H1 (cell line): ENCODE measurements around the gene KLK6.

Experiments
- CEBPB ChIP-seq: IDR thresholded peaks from 2 replicates; pipeline ENCODE4 v1.6.1; 2012; ENCODE audit warnings: low read depth, low read length
- CHD1 ChIP-seq: IDR thresholded peaks from 2 replicates; pipeline ENCODE4 v1.6.1; 2012; ENCODE audit warnings: low read depth, low read length, improper control_type of control experiment
- EZH2 ChIP-seq: fragments of 200-600 bp; sonication (generic); IDR thresholded peaks from 2 replicates; pipeline ENCODE4 v1.7.1; 2012; ENCODE audit warnings: low read depth, mild to moderate bottlenecking, moderate library complexity, low read length, inconsistent platforms; ENCODE audit not compliant: severe bottlenecking
- JUND ChIP-seq: IDR thresholded peaks from 2 replicates; pipeline ENCODE4 v1.6.1; 2011; ENCODE audit warnings: mild to moderate bottlenecking, improper control_type of control experiment, low read length
- RNF2 ChIP-seq: fragments of 200-900, 300-1000 bp; sonication (generic); IDR thresholded peaks from 2 replicates; pipeline ENCODE4 v1.7.1; 2016; ENCODE audit warnings: borderline replicate concordance, low read depth, mild to moderate bottlenecking, antibody characterized with exemption, low read length; ENCODE audit not compliant: poor library complexity, severe bottlenecking; ENCODE audit errors: missing control alignments
- TAF1 ChIP-seq: IDR thresholded peaks from 2 replicates; pipeline ENCODE4 v1.6.1; 2011; ENCODE audit warnings: mild to moderate bottlenecking, low read depth, low read length
- TF ChIP-seq, protein P1 (sequence below): IDR thresholded peaks from 2 replicates; pipeline ENCODE4 v1.6.1; 2012; ENCODE audit warnings: low read length, inconsistent platforms
- TF ChIP-seq, protein P2 (sequence below), 3 experiments: IDR thresholded peaks; 1 replicate in 2 of 3; 2 replicates in 1 of 3; pipeline versions ENCODE4 v1.5.1 to v1.6.1; 2011; ENCODE audit warnings: low read length in 3 of 3, mild to moderate bottlenecking in 3 of 3, inconsistent platforms in 2 of 3, low read depth in 1 of 3, moderate library complexity in 1 of 3; ENCODE audit not compliant: insufficient read depth in 1 of 3; ENCODE audit errors: control extremely low read depth in 1 of 3

DNA sequence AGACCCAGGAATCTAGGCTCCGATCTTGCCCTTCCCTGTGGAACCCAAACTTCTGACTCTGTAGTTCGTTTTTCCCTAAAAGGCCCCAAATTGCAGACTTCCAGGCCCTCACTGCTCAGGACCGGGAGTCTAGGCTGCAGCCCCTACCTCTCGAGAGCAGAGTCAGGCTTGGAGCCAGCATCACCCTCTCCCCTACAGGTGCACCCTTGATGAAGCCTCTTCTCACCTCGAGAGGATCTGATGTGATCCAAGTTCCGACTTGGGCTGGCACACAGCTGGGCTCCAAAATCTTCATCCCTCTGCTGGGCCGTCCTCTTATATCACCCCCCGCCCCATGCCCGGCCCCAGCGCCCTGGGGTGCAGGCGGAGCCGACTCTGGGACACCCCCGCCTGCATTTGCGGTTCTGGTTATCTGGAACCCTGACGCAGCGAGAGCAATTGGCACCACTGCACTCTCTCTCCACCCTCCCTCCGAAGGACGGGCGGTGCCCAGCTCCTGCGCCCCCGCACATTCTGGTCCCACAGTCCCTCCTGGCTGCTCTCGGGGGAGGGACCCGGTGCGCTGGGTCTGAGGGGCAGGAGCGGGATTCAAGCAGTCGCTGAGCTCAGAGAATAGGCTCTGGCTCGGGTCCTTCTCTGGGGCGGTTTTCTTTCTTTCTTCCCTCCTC is 14.4 kb upstream of the KLK6 start, which contains the start of gene KLK7:
- TF ChIP-seq TAF1 (no peak), JUND (no peak), CEBPB (no peak), CHD1 (no peak), EZH2 (no peak), RNF2 (no peak)
- TF ChIP-seq, protein P1, sequence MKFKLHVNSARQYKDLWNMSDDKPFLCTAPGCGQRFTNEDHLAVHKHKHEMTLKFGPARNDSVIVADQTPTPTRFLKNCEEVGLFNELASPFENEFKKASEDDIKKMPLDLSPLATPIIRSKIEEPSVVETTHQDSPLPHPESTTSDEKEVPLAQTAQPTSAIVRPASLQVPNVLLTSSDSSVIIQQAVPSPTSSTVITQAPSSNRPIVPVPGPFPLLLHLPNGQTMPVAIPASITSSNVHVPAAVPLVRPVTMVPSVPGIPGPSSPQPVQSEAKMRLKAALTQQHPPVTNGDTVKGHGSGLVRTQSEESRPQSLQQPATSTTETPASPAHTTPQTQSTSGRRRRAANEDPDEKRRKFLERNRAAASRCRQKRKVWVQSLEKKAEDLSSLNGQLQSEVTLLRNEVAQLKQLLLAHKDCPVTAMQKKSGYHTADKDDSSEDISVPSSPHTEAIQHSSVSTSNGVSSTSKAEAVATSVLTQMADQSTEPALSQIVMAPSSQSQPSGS = no peak
- TF ChIP-seq, protein P2, sequence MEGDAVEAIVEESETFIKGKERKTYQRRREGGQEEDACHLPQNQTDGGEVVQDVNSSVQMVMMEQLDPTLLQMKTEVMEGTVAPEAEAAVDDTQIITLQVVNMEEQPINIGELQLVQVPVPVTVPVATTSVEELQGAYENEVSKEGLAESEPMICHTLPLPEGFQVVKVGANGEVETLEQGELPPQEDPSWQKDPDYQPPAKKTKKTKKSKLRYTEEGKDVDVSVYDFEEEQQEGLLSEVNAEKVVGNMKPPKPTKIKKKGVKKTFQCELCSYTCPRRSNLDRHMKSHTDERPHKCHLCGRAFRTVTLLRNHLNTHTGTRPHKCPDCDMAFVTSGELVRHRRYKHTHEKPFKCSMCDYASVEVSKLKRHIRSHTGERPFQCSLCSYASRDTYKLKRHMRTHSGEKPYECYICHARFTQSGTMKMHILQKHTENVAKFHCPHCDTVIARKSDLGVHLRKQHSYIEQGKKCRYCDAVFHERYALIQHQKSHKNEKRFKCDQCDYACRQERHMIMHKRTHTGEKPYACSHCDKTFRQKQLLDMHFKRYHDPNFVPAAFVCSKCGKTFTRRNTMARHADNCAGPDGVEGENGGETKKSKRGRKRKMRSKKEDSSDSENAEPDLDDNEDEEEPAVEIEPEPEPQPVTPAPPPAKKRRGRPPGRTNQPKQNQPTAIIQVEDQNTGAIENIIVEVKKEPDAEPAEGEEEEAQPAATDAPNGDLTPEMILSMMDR (IDR thresholded peaks at IDR 0.05; ENCODE audit: control extremely low read depth in 1 of 3, insufficient read depth in 1 of 3, low read depth in 1 of 3, low read length in 3 of 3) = no peak
